GM11168 (cell line): ENCODE measurements around the gene TJP1.
"Not testable (repeated sequence)": the region's sequence is repeated elsewhere in the genome, so short reads cannot be mapped to it uniquely, and the experiment has no call there.

Experiments
- in situ Hi-C: fragments of 300-500 bp; cut with MboI; formaldehyde crosslinking; loops from one replicate; pipeline ENCODE4 v1.12.0; 2022; ENCODE audit warnings: low sequenced_read_pairs; ENCODE audit not compliant: unreplicated experiment

Gene TJP1

GRCh38 chr15:29840926-29841325 lies 18.7 kb upstream of the TJP1 start:
- in situ Hi-C loops = no loop called here

- in situ Hi-C loops = no loop called here
Measured at GRCh38 chr15:29840054-29840453, 17.8 kb upstream of the TJP1 start.

- in situ Hi-C loops = no loop called here
Measured at GRCh38 chr15:29838352-29839010, 16.2 kb upstream of the TJP1 start.

- in situ Hi-C loops = no loop called here
Measured at GRCh38 chr15:29835301-29835700, 13.0 kb upstream of the TJP1 start.

GRCh38 chr15:29832709-29833108 lies 10.4 kb upstream of the TJP1 start:
- in situ Hi-C loops = no loop called here

GRCh38 chr15:29826908-29827820 lies 4.9 kb upstream of the TJP1 start:
- in situ Hi-C loops = no loop called here

GRCh38 chr15:29825227-29825626 lies 3.0 kb upstream of the TJP1 start:
- in situ Hi-C loops = no loop called here

GRCh38 chr15:29822684-29823459 lies 604 bp upstream of the TJP1 start:
- in situ Hi-C loops = no loop called here

GRCh38 chr15:29821416-29822099 lies 710 bp downstream of the TJP1 start:
- in situ Hi-C loops = no loop called here

- in situ Hi-C loops = no loop called here
Measured at GRCh38 chr15:29820394-29821154, 1.7 kb downstream of the TJP1 start.

- in situ Hi-C loops = no loop called here
Measured at GRCh38 chr15:29819979-29820378, 2.3 kb downstream of the TJP1 start.

- in situ Hi-C loops = no loop called here
Measured at GRCh38 chr15:29818141-29818540, 4.1 kb downstream of the TJP1 start.

- in situ Hi-C loops = not testable (repeated sequence)
Measured at GRCh38 chr15:29817455-29817854, 4.8 kb downstream of the TJP1 start.

GRCh38 chr15:29815000-29815710 lies 7.1 kb downstream of the TJP1 start:
- in situ Hi-C loops = no loop called here

- in situ Hi-C loops = no loop called here
Measured at GRCh38 chr15:29813009-29813408, 9.3 kb downstream of the TJP1 start.

- in situ Hi-C loops = no loop called here
Measured at GRCh38 chr15:29812384-29812694, 9.9 kb downstream of the TJP1 start.

GRCh38 chr15:29811691-29812383 lies 10.4 kb downstream of the TJP1 start:
- in situ Hi-C loops = no loop called here

GRCh38 chr15:29805708-29806104 lies 16.6 kb downstream of the TJP1 start:
- in situ Hi-C loops = no loop called here
